ENCODE results near the gene KLB.
"Not testable (repeated sequence)": the region's sequence is repeated elsewhere in the genome, so short reads cannot be mapped to it uniquely, and the experiment has no call there.

The KLB gene

GRCh38 chr4:39406763-39407583 lies at the start of gene KLB:
Gene KLB, plus strand, starts transcription at chr4:39406930. Its CDS starts 20 bp downstream, at chr4:39406950.
- DNase-seq (ENCODE audit: low read depth) = no peak

DNA sequence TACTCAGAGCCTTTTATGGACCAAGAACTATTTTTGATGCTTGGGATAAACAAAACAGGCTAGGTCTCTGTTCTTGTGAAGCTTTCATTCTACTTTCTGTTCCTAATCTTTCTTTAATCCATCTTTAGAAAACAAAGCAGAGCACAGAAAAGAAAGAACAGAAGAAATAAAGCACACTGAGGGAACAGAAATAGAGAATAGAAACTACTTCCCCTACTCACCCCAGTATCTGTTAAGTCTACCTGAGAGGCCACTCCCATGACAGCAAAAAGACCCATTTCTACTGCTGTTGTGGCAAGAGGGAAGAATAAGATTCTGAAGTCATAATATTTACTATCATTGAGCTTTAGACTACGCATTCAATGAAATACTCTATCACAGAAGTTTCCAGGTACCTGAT lies 49.7 kb upstream of the KLB start:
- DNase-seq (ENCODE audit: low read depth) = no peak

GRCh38 chr4:39360611-39361010 lies 46.1 kb upstream of the KLB start:
- not testable (repeated sequence) for DNase-seq (ENCODE audit: low read depth)

GRCh38 chr4:39362827-39363226 lies 43.9 kb upstream of the KLB start:
- no peak for DNase-seq (ENCODE audit: low read depth)

GRCh38 chr4:39363773-39364393 lies 42.8 kb upstream of the KLB start:
- no peak for DNase-seq (ENCODE audit: low read depth)

DNA sequence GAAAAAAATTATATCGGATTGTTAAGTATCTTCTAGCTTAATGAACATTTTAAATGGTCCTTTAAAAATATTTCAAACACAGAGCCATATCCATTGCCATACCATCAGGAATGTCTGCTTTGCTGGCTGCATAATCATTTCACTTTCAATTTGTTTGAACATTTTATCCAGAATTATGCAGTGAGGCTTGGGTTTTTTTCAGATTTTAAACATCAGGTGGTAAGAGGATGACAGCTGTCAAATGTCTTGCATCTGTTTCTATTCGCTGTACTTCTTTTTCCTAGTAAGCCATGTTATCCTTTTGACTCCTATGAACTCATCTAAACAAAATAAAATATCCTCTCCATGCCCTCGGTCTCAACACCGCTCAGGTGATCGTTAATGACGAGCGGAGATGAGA lies 41.4 kb upstream of the KLB start:
- DNase-seq (ENCODE audit: low read depth) = no peak

GRCh38 chr4:39365830-39366771 lies 40.6 kb upstream of the KLB start, which contains the start of gene RFC1:
Gene RFC1, minus strand, starts transcription at chr4:39366362. Its CDS starts 121 bp downstream, at chr4:39366241.
- peak; percentile 40 for DNase-seq (ENCODE audit: low read depth)

GRCh38 chr4:39367166-39367565 lies 39.6 kb upstream of the KLB start:
- DNase-seq (ENCODE audit: low read depth) = no peak

GRCh38 chr4:39369301-39369700 lies 37.4 kb upstream of the KLB start:
- DNase-seq (ENCODE audit: low read depth) = no peak

GRCh38 chr4:39371209-39371608 lies 35.5 kb upstream of the KLB start:
- not testable (repeated sequence) for DNase-seq (ENCODE audit: low read depth)

GRCh38 chr4:39375478-39375877 lies 31.3 kb upstream of the KLB start:
- DNase-seq (ENCODE audit: low read depth) = no peak

DNA sequence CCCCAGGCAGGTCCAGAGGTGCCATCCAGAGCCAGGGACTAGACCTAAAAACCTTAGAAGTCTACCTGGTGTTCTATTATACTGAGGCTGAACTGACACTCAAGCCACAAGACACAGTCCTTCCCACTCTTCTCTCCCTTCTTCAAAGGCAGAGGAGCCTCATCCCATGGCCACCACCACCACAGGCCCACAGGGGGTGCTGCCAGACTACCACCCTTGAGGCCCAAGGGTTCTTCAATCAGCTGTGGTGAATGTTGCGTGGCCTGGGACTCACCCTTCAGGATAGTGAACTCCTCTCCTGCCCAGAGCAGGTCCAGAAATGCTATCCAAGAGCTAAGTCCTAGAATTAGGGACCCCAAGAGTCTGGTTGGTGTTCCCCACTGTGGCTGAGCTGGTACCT lies 23.0 kb upstream of the KLB start:
- no peak for DNase-seq (ENCODE audit: low read depth)

DNA sequence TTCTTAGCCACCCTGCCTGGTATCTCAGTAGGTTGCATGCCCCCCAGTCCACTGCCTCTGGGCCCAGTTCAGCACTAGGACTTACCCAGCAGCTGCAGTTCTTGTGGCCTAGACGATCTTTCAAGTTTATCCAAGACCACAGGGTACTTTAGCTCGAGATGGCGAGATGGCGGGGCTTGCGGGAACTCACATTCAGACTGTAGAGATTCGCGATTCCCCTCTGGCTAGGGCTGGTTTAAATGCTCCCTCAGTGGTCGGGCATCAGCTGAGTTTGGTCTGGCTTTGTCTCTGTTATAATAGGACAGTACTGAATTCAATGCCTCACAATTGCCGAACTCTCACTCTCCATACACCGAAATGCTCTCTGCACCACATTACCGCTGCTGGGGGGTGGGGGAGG lies 22.2 kb upstream of the KLB start:
- DNase-seq (ENCODE audit: low read depth) = no peak

- no peak for DNase-seq (ENCODE audit: low read depth)
These were observed 16.1 kb upstream of the KLB start for GRCh38 chr4:39390603-39391002.

- DNase-seq (ENCODE audit: low read depth) = no peak
These were observed 12.0 kb upstream of the KLB start for GRCh38 chr4:39394706-39395105.

DNA sequence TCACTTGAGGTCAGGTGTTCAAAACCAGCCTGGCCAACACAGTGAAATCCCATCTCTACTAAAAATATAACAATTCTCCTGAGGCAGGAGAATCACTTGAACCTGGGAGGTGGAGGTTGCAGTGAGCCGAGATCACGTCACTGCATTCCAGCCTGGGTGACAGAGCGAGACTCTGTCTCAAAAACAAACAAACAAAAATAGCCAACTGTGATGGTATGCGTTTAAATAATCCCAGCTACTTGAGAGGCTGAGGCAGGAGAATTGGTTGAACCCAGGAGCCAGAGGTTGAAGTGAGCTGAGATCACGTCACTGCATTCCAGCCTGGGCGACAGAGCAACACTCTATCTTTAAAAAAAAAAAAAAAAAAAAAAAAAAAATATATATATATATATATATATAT lies 5.1 kb upstream of the KLB start:
- not testable (repeated sequence) for DNase-seq (ENCODE audit: low read depth)

- DNase-seq (ENCODE audit: low read depth) = no peak
These were observed 805 bp downstream of the KLB start for GRCh38 chr4:39407584-39407885.

- no peak for DNase-seq (ENCODE audit: low read depth)
These were observed 3.7 kb downstream of the KLB start for GRCh38 chr4:39410415-39410814.

GRCh38 chr4:39411561-39411960 lies 4.8 kb downstream of the KLB start:
- DNase-seq (ENCODE audit: low read depth) = not testable (repeated sequence)

GRCh38 chr4:39415678-39416283 lies 9.1 kb downstream of the KLB start:
- DNase-seq (ENCODE audit: low read depth) = no peak

GRCh38 chr4:39422247-39422646 lies 15.5 kb downstream of the KLB start:
- no peak for DNase-seq (ENCODE audit: low read depth)

- not testable (repeated sequence) for DNase-seq (ENCODE audit: low read depth)
These were observed 18.6 kb downstream of the KLB start for GRCh38 chr4:39425297-39425696.

Data from non-pigmented ciliary epithelial cell (primary cell).